Activated naive CD4-positive, alpha-beta T cell treated with anti-CD3 and anti-CD28 coated beads, Interleukin-2, amount 10 ng/mL, durations not matched to agents 7 days and 5 days (primary cell): ENCODE data around the gene AIFM3.

Source experiments
- CTCF ChIA-PET: fragments of 350-600 bp; sonication (Branson Sonifier 250); formaldehyde crosslinking; loops from one replicate; lab custom pipeline; 2021; ENCODE audit warnings: antibody characterized with exemption; lab: Charles Lee
- DNase-seq: peaks from one replicate; pipeline ENCODE4 v3.0.0-alpha.2; 2020
- H3K27ac Mint-ChIP-seq: one replicate; pipeline ENCODE4 v1.8.0; 2021; ENCODE audit warnings: mild to moderate bottlenecking, moderate library complexity, mixed read lengths
- H3K27me3 Mint-ChIP-seq: one replicate; pipeline ENCODE4 v1.8.0; 2021; ENCODE audit warnings: mild to moderate bottlenecking, mixed read lengths
- H3K36me3 Mint-ChIP-seq: one replicate; pipeline ENCODE4 v1.8.0; 2021; ENCODE audit warnings: mixed read lengths
- H3K4me1 Mint-ChIP-seq: one replicate; pipeline ENCODE4 v1.8.0; 2021; ENCODE audit warnings: mixed read lengths
- H3K4me3 Mint-ChIP-seq: one replicate; pipeline ENCODE4 v1.8.0; 2021; ENCODE audit warnings: mild to moderate bottlenecking, moderate library complexity, mixed read lengths
- H3K9me3 Mint-ChIP-seq: one replicate; pipeline ENCODE4 v1.8.0; 2021; ENCODE audit warnings: mixed read lengths

The AIFM3 gene

GRCh38 chr22:21014726-21015465 is 47.8 kb downstream of the AIFM3 start, which contains the start of gene P2RX6:
Gene P2RX6 (plus strand): TSS chr22:21015165. CDS start chr22:21015175, 10 bp downstream.
- H3K4me1 Mint-ChIP-seq = peaks cover 22% of the 10 kb centered on the region
- no peak for DNase-seq
- CTCF ChIA-PET = interaction anchor here (1.0 to 1.1 kb wide), 2 partner anchors 30 to 88 kb away, joined by 3 read pairs; no protein-coding TSS in a partner anchor
- H3K27me3 Mint-ChIP-seq = peaks cover 66% of the 10 kb centered on the region
- peak within 1 kb of the TSS; percentile 62 for H3K4me3 Mint-ChIP-seq
- H3K9me3 Mint-ChIP-seq = no peaks in the 10 kb centered on the region
- no peaks in the 10 kb centered on the region for H3K36me3 Mint-ChIP-seq
- no peak within 1 kb of the TSS for H3K27ac Mint-ChIP-seq

GRCh38 chr22:21015466-21016006 is 48.5 kb downstream of the AIFM3 start:
- peaks cover 71% of the 10 kb centered on the region for H3K27me3 Mint-ChIP-seq
- H3K4me3 Mint-ChIP-seq = no peak overlapping the region
- CTCF ChIA-PET = interaction anchor here (1.0 kb wide), 1 partner anchor 29 kb away, joined by 3 read pairs; no protein-coding TSS in a partner anchor
- H3K27ac Mint-ChIP-seq = no peak overlapping the region
- no peaks in the 10 kb centered on the region for H3K9me3 Mint-ChIP-seq
- DNase-seq = no peak
- H3K36me3 Mint-ChIP-seq = no peaks in the 10 kb centered on the region
- H3K4me1 Mint-ChIP-seq = peaks cover 22% of the 10 kb centered on the region

- no peak for DNase-seq
- H3K9me3 Mint-ChIP-seq = no peaks in the 10 kb centered on the region
- H3K36me3 Mint-ChIP-seq = no peaks in the 10 kb centered on the region
- H3K4me3 Mint-ChIP-seq = no peak overlapping the region
- H3K27me3 Mint-ChIP-seq = peaks cover 81% of the 10 kb centered on the region
- H3K27ac Mint-ChIP-seq = no peak overlapping the region
- H3K4me1 Mint-ChIP-seq = peaks cover 22% of the 10 kb centered on the region
- CTCF ChIA-PET = no interaction called here
These were observed 49.8 kb downstream of the AIFM3 start for GRCh38 chr22:21016644-21017420.

- no peak overlapping the region for H3K4me3 Mint-ChIP-seq
- no peak for DNase-seq
- CTCF ChIA-PET = interaction anchor here (0.6 kb wide), 1 partner anchor 51 kb away, joined by 4 read pairs; no protein-coding TSS in a partner anchor
- no peak overlapping the region for H3K27ac Mint-ChIP-seq
- H3K9me3 Mint-ChIP-seq = no peaks in the 10 kb centered on the region
- H3K27me3 Mint-ChIP-seq = peaks cover 75% of the 10 kb centered on the region
- H3K36me3 Mint-ChIP-seq = no peaks in the 10 kb centered on the region
- H3K4me1 Mint-ChIP-seq = peaks cover 20% of the 10 kb centered on the region
These were observed 51.3 kb downstream of the AIFM3 start for GRCh38 chr22:21018314-21018713.

GRCh38 chr22:21020802-21021429 is 53.9 kb downstream of the AIFM3 start:
- Mint-ChIP-seq H3K4me3 (no peak overlapping the region), H3K36me3 (no peaks in the 10 kb centered on the region), H3K27ac (no peak overlapping the region), H3K9me3 (no peaks in the 10 kb centered on the region), H3K27me3 (peaks cover 62% of the 10 kb centered on the region), H3K4me1 (peaks cover 15% of the 10 kb centered on the region)
- CTCF ChIA-PET = interaction anchor here (0.8 to 2.3 kb wide), 6 partner anchors 12 to 45 kb away, joined by 3 to 6 read pairs (median 4); partner anchors contain the start of genes LRRC74B and SLC7A4
- peak; percentile 59 for DNase-seq

- Mint-ChIP-seq H3K4me1 (peaks cover 17% of the 10 kb centered on the region), H3K27me3 (peaks cover 47% of the 10 kb centered on the region), H3K36me3 (no peaks in the 10 kb centered on the region), H3K27ac (no peak overlapping the region), H3K4me3 (no peak overlapping the region), H3K9me3 (no peaks in the 10 kb centered on the region)
- CTCF ChIA-PET = interaction anchor here (2.3 kb wide), 1 partner anchor 19 kb away, joined by 6 read pairs; no protein-coding TSS in a partner anchor
- DNase-seq = no peak
These were observed 55.5 kb downstream of the AIFM3 start for GRCh38 chr22:21022507-21022906.

GRCh38 chr22:21022955-21023614 is 56.0 kb downstream of the AIFM3 start:
- Mint-ChIP-seq H3K4me3 (no peak overlapping the region), H3K36me3 (no peaks in the 10 kb centered on the region), H3K27me3 (peaks cover 41% of the 10 kb centered on the region), H3K9me3 (no peaks in the 10 kb centered on the region), H3K27ac (no peak overlapping the region), H3K4me1 (peaks cover 17% of the 10 kb centered on the region)
- CTCF ChIA-PET = no interaction called here
- no peak for DNase-seq

- Mint-ChIP-seq H3K27ac (peak overlapping the region; percentile 39), H3K9me3 (no peaks in the 10 kb centered on the region)
- DNase-seq = peak; percentile 65
These were observed 58.2 kb downstream of the AIFM3 start for GRCh38 chr22:21025266-21025665.

GRCh38 chr22:21025763-21026755 is 59.0 kb downstream of the AIFM3 start:
- Mint-ChIP-seq H3K9me3 (no peaks in the 10 kb centered on the region), H3K4me3 (no peak overlapping the region), H3K27me3 (peaks cover 44% of the 10 kb centered on the region), H3K4me1 (peaks cover 17% of the 10 kb centered on the region), H3K36me3 (no peaks in the 10 kb centered on the region), H3K27ac (peak overlapping the region; percentile 6)
- no peak for DNase-seq
- CTCF ChIA-PET = no interaction called here

More at GRCh38 chr22:21025266-21025665, 58.2 kb downstream of the AIFM3 start:
- CTCF ChIA-PET = no interaction called here
- Mint-ChIP-seq H3K36me3 (no peaks in the 10 kb centered on the region), H3K4me3 (no peak overlapping the region), H3K4me1 (peaks cover 17% of the 10 kb centered on the region), H3K27me3 (peaks cover 39% of the 10 kb centered on the region)

GRCh38 chr22:21026783-21027692 is 60.0 kb downstream of the AIFM3 start:
- Mint-ChIP-seq H3K27ac (no peak overlapping the region), H3K27me3 (peaks cover 45% of the 10 kb centered on the region), H3K9me3 (no peaks in the 10 kb centered on the region), H3K4me3 (no peak overlapping the region), H3K36me3 (no peaks in the 10 kb centered on the region), H3K4me1 (peaks cover 17% of the 10 kb centered on the region)
- CTCF ChIA-PET = no interaction called here
- DNase-seq = no peak

- no peaks in the 10 kb centered on the region for H3K9me3 Mint-ChIP-seq
- H3K36me3 Mint-ChIP-seq = no peaks in the 10 kb centered on the region
- DNase-seq = no peak
- no peak overlapping the region for H3K4me3 Mint-ChIP-seq
- CTCF ChIA-PET = no interaction called here
- H3K27me3 Mint-ChIP-seq = peaks cover 52% of the 10 kb centered on the region
- H3K27ac Mint-ChIP-seq = no peak overlapping the region
- H3K4me1 Mint-ChIP-seq = peaks cover 17% of the 10 kb centered on the region
These were observed 61.5 kb downstream of the AIFM3 start for GRCh38 chr22:21028277-21029251.
